Measurements from ENCODE around the gene USP40.

The USP40 gene

GRCh38 chr2:233476651-233477547, 89.7 kb downstream of the USP40 start:
- no peak overlapping the region for H3K27ac ChIP-seq
- H3K4me3 ChIP-seq (ENCODE audit: low read depth, low read length): no peak overlapping the region
- no peaks in the 10 kb centered on the region for H3K9me3 ChIP-seq (ENCODE audit: control insufficient read depth, low read length)
- H3K4me2 ChIP-seq (ENCODE audit: low read length): no peak overlapping the region
- H3K4me1 ChIP-seq: no peaks in the 10 kb centered on the region
- no peaks in the 10 kb centered on the region for H3K79me2 ChIP-seq
- no peak overlapping the region for H2AFZ ChIP-seq
- TF ChIP-seq, protein P1, sequence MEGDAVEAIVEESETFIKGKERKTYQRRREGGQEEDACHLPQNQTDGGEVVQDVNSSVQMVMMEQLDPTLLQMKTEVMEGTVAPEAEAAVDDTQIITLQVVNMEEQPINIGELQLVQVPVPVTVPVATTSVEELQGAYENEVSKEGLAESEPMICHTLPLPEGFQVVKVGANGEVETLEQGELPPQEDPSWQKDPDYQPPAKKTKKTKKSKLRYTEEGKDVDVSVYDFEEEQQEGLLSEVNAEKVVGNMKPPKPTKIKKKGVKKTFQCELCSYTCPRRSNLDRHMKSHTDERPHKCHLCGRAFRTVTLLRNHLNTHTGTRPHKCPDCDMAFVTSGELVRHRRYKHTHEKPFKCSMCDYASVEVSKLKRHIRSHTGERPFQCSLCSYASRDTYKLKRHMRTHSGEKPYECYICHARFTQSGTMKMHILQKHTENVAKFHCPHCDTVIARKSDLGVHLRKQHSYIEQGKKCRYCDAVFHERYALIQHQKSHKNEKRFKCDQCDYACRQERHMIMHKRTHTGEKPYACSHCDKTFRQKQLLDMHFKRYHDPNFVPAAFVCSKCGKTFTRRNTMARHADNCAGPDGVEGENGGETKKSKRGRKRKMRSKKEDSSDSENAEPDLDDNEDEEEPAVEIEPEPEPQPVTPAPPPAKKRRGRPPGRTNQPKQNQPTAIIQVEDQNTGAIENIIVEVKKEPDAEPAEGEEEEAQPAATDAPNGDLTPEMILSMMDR (IDR thresholded peaks at IDR 0.05): no peak
- H3K27me3 ChIP-seq (ENCODE audit: control insufficient read depth, insufficient read depth, low read length): no peaks in the 10 kb centered on the region
- H3K36me3 ChIP-seq (ENCODE audit: control insufficient read depth, insufficient read depth, low read length): no peaks in the 10 kb centered on the region
- no peak overlapping the region for H3K9ac ChIP-seq

DNA sequence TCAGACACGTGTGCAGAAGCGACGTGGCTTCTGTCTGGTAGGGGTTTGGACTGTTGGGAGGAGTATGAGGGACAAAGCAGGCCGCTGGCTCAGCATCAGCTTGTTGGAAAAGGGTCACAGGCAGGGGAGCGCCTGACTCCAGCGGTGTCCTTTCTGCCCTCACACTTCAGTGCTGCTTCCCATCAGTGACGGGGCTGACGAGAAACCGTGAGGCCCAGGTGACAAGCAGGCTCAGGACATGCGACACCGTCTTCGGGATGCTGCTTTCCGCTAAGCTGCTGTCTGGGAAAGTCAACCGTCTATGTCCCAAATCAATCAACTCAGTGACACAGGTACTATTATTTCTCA, 90.5 kb downstream of the USP40 start:
- Histone ChIP-seq H3K36me3 (ENCODE audit: control insufficient read depth, insufficient read depth, low read length) (no peaks in the 10 kb centered on the region), H3K27me3 (ENCODE audit: control insufficient read depth, insufficient read depth, low read length) (no peaks in the 10 kb centered on the region), H3K79me2 (no peaks in the 10 kb centered on the region), H3K4me3 (ENCODE audit: low read depth, low read length) (no peak overlapping the region), H3K4me2 (ENCODE audit: low read length) (no peak overlapping the region), H3K9ac (no peak overlapping the region), H3K9me3 (ENCODE audit: control insufficient read depth, low read length) (no peaks in the 10 kb centered on the region), H3K4me1 (no peaks in the 10 kb centered on the region), H3K27ac (no peak overlapping the region), H2AFZ (no peak overlapping the region)
- TF ChIP-seq, protein P1 (IDR thresholded peaks at IDR 0.05): no peak

- Histone ChIP-seq H3K27ac (no peak overlapping the region), H3K4me3 (ENCODE audit: low read depth, low read length) (no peak overlapping the region), H3K9me3 (ENCODE audit: control insufficient read depth, low read length) (no peaks in the 10 kb centered on the region), H3K4me1 (no peaks in the 10 kb centered on the region), H2AFZ (no peak overlapping the region), H3K79me2 (no peaks in the 10 kb centered on the region), H3K4me2 (ENCODE audit: low read length) (no peak overlapping the region), H3K36me3 (ENCODE audit: control insufficient read depth, insufficient read depth, low read length) (no peaks in the 10 kb centered on the region), H3K9ac (no peak overlapping the region), H3K27me3 (ENCODE audit: control insufficient read depth, insufficient read depth, low read length) (no peaks in the 10 kb centered on the region)
- TF ChIP-seq, protein P1 (IDR thresholded peaks at IDR 0.05): no peak
Observed at GRCh38 chr2:233474308-233475160, 92.0 kb downstream of the USP40 start.

- H3K36me3 ChIP-seq (ENCODE audit: control insufficient read depth, insufficient read depth, low read length): no peaks in the 10 kb centered on the region
- TF ChIP-seq, protein P1 (IDR thresholded peaks at IDR 0.05): no peak
- H3K4me1 ChIP-seq: no peaks in the 10 kb centered on the region
- no peak overlapping the region for H2AFZ ChIP-seq
- H3K9ac ChIP-seq: no peak overlapping the region
- H3K27ac ChIP-seq: no peak overlapping the region
- H3K27me3 ChIP-seq (ENCODE audit: control insufficient read depth, insufficient read depth, low read length): no peaks in the 10 kb centered on the region
- no peaks in the 10 kb centered on the region for H3K9me3 ChIP-seq (ENCODE audit: control insufficient read depth, low read length)
- H3K4me3 ChIP-seq (ENCODE audit: low read depth, low read length): no peak overlapping the region
- no peak overlapping the region for H3K4me2 ChIP-seq (ENCODE audit: low read length)
- no peaks in the 10 kb centered on the region for H3K79me2 ChIP-seq
Observed at GRCh38 chr2:233473878-233474277, 92.7 kb downstream of the USP40 start.
